Measurements from ENCODE around the gene LLCFC1. TPM values are rescaled to one million over a fixed set of nuclear protein-coding genes. Genes with fewer than 3 reads are reported as not detected.

LLCFC1 gene
- total and polyA plus RNA-seq, 12 donors = not detected

- H3K27me3 ChIP-seq = peaks cover 0 to 21% (median 6%) of the 10 kb centered on the region in 7 donors
- 41 to 71% methylated on average over 2 of the region's 2 CpGs for WGBS, 2 donors
- intact Hi-C loops (cut with DNase I) = no loop called here
- TF ChIP-seq, protein P1, sequence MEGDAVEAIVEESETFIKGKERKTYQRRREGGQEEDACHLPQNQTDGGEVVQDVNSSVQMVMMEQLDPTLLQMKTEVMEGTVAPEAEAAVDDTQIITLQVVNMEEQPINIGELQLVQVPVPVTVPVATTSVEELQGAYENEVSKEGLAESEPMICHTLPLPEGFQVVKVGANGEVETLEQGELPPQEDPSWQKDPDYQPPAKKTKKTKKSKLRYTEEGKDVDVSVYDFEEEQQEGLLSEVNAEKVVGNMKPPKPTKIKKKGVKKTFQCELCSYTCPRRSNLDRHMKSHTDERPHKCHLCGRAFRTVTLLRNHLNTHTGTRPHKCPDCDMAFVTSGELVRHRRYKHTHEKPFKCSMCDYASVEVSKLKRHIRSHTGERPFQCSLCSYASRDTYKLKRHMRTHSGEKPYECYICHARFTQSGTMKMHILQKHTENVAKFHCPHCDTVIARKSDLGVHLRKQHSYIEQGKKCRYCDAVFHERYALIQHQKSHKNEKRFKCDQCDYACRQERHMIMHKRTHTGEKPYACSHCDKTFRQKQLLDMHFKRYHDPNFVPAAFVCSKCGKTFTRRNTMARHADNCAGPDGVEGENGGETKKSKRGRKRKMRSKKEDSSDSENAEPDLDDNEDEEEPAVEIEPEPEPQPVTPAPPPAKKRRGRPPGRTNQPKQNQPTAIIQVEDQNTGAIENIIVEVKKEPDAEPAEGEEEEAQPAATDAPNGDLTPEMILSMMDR (IDR thresholded peaks at IDR 0.05) = no peak
- H3K4me1 ChIP-seq = no peaks in the 10 kb centered on the region
- H3K36me3 ChIP-seq = no peaks in the 10 kb centered on the region
- H3K9me3 ChIP-seq = no peaks in the 10 kb centered on the region
- H3K4me3 ChIP-seq = no peak overlapping the region
- DNase-seq (no peak), ATAC-seq (no peak)
- H3K27ac ChIP-seq = no peak overlapping the region
These were observed 22.8 kb upstream of the LLCFC1 start for GRCh38 chr7:142916508-142916907.

DNA sequence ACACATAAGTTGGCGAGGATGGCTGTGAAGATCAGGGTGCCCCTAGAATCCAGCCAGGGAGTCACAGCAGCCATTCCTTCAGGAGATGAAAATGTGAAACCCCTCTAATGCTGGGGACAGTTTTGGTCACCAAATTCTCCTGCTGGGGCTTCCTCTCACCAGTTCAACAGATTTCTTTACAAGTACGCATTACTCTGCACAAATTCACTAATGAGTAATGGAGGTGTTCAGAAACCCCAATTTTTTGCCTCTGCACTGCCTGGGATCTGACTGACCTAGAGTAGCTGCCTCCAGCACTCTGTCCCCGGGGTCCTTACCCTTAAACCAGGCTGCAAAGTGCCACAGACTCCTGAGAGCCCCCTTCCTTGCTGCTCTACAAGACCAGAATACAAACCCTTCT lies 21.8 kb upstream of the LLCFC1 start:
- no peak for DNase-seq
- Histone ChIP-seq H3K27ac (no peak overlapping the region), H3K9me3 (no peaks in the 10 kb centered on the region), H3K4me1 (no peaks in the 10 kb centered on the region), H3K36me3 (no peaks in the 10 kb centered on the region), H3K4me3 (no peak overlapping the region), H3K27me3 (peaks cover 0 to 18% (median 6%) of the 10 kb centered on the region in 7 donors)
- 78 to 79% methylated on average over 3 of the region's 3 CpGs for WGBS, 2 donors
- TF ChIP-seq, protein P1 (IDR thresholded peaks at IDR 0.05) = no peak
- ATAC-seq = no peak
- intact Hi-C loops (cut with DNase I) = no loop called here

DNA sequence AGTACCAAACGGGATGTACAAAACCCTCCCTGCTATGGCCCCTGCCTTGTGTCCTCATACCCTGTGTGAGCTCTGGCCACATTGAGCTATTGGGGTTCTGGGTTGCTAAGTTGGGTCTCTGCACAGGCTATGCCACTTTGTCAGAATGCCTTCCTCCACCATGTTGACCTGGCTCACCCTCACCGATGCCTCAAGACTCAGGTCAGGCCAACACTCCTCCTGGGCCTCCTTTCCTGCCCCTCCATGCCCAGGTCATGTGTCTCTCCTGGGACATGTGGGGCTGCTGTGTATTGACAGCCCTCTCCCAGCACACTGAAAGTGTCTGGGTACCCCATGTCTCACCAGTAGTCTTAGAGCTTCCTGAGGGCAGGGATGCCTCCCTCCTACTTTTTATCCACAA lies 20.4 kb upstream of the LLCFC1 start:
- no peak for ATAC-seq
- TF ChIP-seq, protein P1 (IDR thresholded peaks at IDR 0.05) = no peak
- intact Hi-C loops (cut with DNase I) = no loop called here
- Histone ChIP-seq H3K36me3 (no peaks in the 10 kb centered on the region), H3K4me3 (no peak overlapping the region), H3K9me3 (no peaks in the 10 kb centered on the region), H3K27ac (no peak overlapping the region), H3K27me3 (peaks cover 0 to 18% (median 6%) of the 10 kb centered on the region in 7 donors), H3K4me1 (no peaks in the 10 kb centered on the region)
- no peak for DNase-seq
- WGBS, 2 donors = 64 to 71% methylated on average over 2 of the region's 2 CpGs

DNA sequence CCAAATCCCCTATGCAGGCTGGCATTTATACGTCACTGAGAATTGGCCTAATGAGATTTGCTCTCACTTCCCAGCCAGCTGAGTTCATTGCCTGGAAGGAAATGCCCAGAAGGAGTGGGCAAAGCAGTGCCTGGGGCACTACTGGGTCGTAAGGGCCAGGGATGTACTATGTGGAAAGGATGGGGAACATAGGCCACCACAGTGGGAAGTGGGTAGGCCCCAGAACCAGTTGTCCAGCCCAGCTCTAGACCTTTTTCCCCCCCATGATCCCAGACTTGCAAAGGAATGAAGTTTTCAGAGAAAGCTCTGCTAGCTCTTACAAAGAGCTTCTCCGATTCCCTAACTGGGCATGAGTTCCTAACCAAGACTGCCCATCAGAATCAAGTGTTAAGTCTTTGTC lies 19.6 kb upstream of the LLCFC1 start:
- no peaks in the 10 kb centered on the region for H3K4me1 ChIP-seq
- H3K27ac ChIP-seq = no peak overlapping the region
- H3K27me3 ChIP-seq = peaks cover 0 to 18% (median 6%) of the 10 kb centered on the region in 7 donors
- intact Hi-C loops (cut with DNase I) = no loop called here
- TF ChIP-seq, protein P1 (IDR thresholded peaks at IDR 0.05) = no peak
- no peak overlapping the region for H3K4me3 ChIP-seq
- DNase-seq = no peak
- no peaks in the 10 kb centered on the region for H3K9me3 ChIP-seq
- no peak for ATAC-seq
- no peaks in the 10 kb centered on the region for H3K36me3 ChIP-seq
- 82 to 86% methylated on average over 3 of the region's 3 CpGs for WGBS, 2 donors
